ENCODE data around the gene ATP5F1A. TPM values are rescaled to one million over a fixed set of nuclear protein-coding genes. Genes with fewer than 3 reads are reported as not detected.

ATP5F1A gene
- total RNA-seq, 2 experiments from 2014 or later, result 205 to 206 TPM

- no peak overlapping the region for H3K27ac Mint-ChIP-seq
- CTCF ChIA-PET, result no interaction called here
- intact Hi-C loops (cut with DNase I, micrococcal nuclease), result no loop called here
- H3K4me3 ChIP-seq (ENCODE audit: low read length), result no peak overlapping the region
- H3K9me3 Mint-ChIP-seq, result no peaks in the 10 kb centered on the region
- POLR2A ChIA-PET, result no interaction called here
- TF ChIP-seq CTCF (IDR thresholded peaks at IDR 0.05), result no peak
- peaks cover 10% of the 10 kb centered on the region for H3K4me1 Mint-ChIP-seq (ENCODE audit: low read depth)
- ATAC-seq (ENCODE audit: poor library complexity), result no peak
- H3K27ac ChIP-seq (ENCODE audit: low read depth in 1 of 2, low read length in 2 of 2), result no peak overlapping the region
- H3K36me3 ChIP-seq (ENCODE audit: insufficient read depth, low read length), result peaks cover 3% of the 10 kb centered on the region
- no peak overlapping the region for H3K4me3 Mint-ChIP-seq
- H3K4me1 ChIP-seq (ENCODE audit: insufficient read depth, low read length), result peaks cover 11% of the 10 kb centered on the region
- H3K27me3 ChIP-seq (ENCODE audit: control insufficient read depth in 1 of 2, insufficient read depth in 2 of 2, low read length in 2 of 2), result no peaks in the 10 kb centered on the region
- peaks cover 6% of the 10 kb centered on the region for H3K27me3 Mint-ChIP-seq
- DNase-seq, result no peak
- peaks cover 11% of the 10 kb centered on the region for H3K36me3 Mint-ChIP-seq (ENCODE audit: low read depth)
- H3K9me3 ChIP-seq (ENCODE audit: control insufficient read depth in 1 of 2, insufficient read depth in 1 of 2, low read length in 2 of 2), result peaks cover 0 to 5% of the 10 kb centered on the region in 2 experiments
Observed at GRCh38 chr18:46031741-46032140, 66.4 kb downstream of the ATP5F1A start.

Other genes starting within 250 kb of the ATP5F1A start
- gene EPG5, start 131.0 kb downstream of the ATP5F1A start, total RNA-seq, result 10 to 100 TPM; 25.3 to 26.9 TPM
- gene PSTPIP2, start 26.0 kb downstream of the ATP5F1A start, total RNA-seq, result 1 to 10 TPM; 5.9 to 6.0 TPM
- 10 to 100 TPM in 1 of 2 experiments, 1 to 10 TPM in 1; 8.8 to 10.8 TPM for gene HAUS1, start 6.1 kb upstream of the ATP5F1A start, total RNA-seq